H1 (cell line): Measurements from ENCODE around the gene SV2A. TPM values are rescaled to one million over a fixed set of nuclear protein-coding genes. Genes with fewer than 3 reads are reported as not detected.

ENCODE experiments used
- EGR1 ChIP-seq: IDR thresholded peaks from 2 replicates; pipeline ENCODE4 v1.6.1; 2011; ENCODE audit warnings: low read depth, low read length, borderline replicate concordance
- EP300 ChIP-seq, 2 experiments: IDR thresholded peaks; 1 replicate in 1 of 2; 2 replicates in 1 of 2; pipeline ENCODE4 v1.6.1; 2011 to 2012; ENCODE audit warnings: low read depth in 2 of 2, low read length in 2 of 2, mild to moderate bottlenecking in 2 of 2, borderline replicate concordance in 1 of 2, inconsistent platforms in 1 of 2, moderate library complexity in 1 of 2
- HDAC2 ChIP-seq, 2 experiments: fragments of 300-600 bp in 1 of 2; sonication (generic) in 1 of 2; IDR thresholded peaks; 2 replicates each; pipeline ENCODE4 v1.6.1; 2011 to 2012; ENCODE audit warnings: low read depth in 2 of 2, low read length in 2 of 2, mild to moderate bottlenecking in 2 of 2, moderate library complexity in 2 of 2, borderline replicate concordance in 1 of 2, inconsistent platforms in 1 of 2
- JUND ChIP-seq: IDR thresholded peaks from 2 replicates; pipeline ENCODE4 v1.6.1; 2011; ENCODE audit warnings: mild to moderate bottlenecking, improper control_type of control experiment, low read length
- SIX5 ChIP-seq: IDR thresholded peaks from 2 replicates; pipeline ENCODE4 v1.6.1; 2011; ENCODE audit warnings: mild to moderate bottlenecking, low read depth, low read length
- SP1 ChIP-seq: IDR thresholded peaks from 2 replicates; pipeline ENCODE4 v1.6.1; 2011; ENCODE audit warnings: low read depth, low read length
- TBP ChIP-seq: IDR thresholded peaks from 2 replicates; pipeline ENCODE4 v1.6.1; 2011; ENCODE audit warnings: low read depth, low read length, improper control_type of control experiment
- polyA plus RNA-seq, 7 experiments: library from polyadenylated mRNA; depleted of rRNA in 3 of 7; stranded (reverse) in 5 of 7; unstranded in 2 of 7; fragments of >200 nt in 5 of 7; fragments of 200-250 nt in 2 of 7; gene quantifications; 1 replicate in 5 of 7; 2 replicates in 1 of 7; 4 replicates in 1 of 7; pipeline versions ENCODE4 v1.2.1 to v1.2.3, GENCODE V29; 2011 to 2013; ENCODE audit warnings: missing spikeins in 2 of 7, mixed read lengths in 2 of 7
- total RNA-seq: library from RNA; stranded (reverse); fragmentation: NEBNext Ultra II Directional; extraction: Animal tissue kit (Norgen Biotek cat#: 25700); gene quantifications from 2 replicates; pipeline ENCODE4 v1.2.1, GENCODE V29; 2021
- TF ChIP-seq, protein P1 (sequence below): fragments of 300-600 bp; sonication (generic); IDR thresholded peaks from 2 replicates; pipeline ENCODE4 v1.7.1; 2012; ENCODE audit warnings: low read length, moderate library complexity, mild to moderate bottlenecking, inconsistent platforms; ENCODE audit not compliant: insufficient replicate concordance
- TF ChIP-seq, protein P2 (sequence below): IDR thresholded peaks from 2 replicates; pipeline ENCODE4 v1.6.1; 2012; ENCODE audit warnings: low read length, inconsistent platforms

The SV2A gene
- total and polyA plus RNA-seq, 2 of the 8 experiments (the other 6 are each of a cell fraction or from before 2014, with no cell fraction given): 41.8 to 51.8 TPM

DNA sequence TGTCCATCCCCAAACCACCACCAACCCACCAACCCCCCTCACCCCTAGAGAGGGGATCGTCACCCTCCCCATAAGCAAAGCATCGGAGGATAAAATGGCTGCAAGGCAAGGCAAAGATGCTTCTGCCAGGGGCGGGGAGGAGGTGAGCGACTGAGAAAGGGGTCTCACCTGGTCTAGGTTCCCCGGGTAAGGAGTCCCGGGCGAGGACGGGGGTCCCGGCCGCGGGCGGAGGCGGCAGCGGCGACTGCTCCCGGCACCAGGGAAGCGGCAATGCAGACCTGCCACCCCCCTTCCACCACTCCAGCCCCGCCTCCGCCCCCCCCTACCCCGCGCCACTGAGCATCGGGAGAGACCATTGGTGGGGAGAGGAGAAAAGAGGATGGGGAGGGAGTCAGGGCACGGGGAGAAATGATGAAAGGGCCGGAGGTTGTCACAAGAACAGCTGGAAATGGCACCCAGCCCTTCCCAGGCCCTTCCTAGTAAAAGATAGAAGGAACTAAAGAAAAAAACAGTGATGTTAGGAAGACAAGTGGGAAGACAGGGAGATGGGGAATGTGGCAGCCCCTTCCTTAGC is at the start of gene SV2A (continued):
- TF ChIP-seq, protein P1, sequence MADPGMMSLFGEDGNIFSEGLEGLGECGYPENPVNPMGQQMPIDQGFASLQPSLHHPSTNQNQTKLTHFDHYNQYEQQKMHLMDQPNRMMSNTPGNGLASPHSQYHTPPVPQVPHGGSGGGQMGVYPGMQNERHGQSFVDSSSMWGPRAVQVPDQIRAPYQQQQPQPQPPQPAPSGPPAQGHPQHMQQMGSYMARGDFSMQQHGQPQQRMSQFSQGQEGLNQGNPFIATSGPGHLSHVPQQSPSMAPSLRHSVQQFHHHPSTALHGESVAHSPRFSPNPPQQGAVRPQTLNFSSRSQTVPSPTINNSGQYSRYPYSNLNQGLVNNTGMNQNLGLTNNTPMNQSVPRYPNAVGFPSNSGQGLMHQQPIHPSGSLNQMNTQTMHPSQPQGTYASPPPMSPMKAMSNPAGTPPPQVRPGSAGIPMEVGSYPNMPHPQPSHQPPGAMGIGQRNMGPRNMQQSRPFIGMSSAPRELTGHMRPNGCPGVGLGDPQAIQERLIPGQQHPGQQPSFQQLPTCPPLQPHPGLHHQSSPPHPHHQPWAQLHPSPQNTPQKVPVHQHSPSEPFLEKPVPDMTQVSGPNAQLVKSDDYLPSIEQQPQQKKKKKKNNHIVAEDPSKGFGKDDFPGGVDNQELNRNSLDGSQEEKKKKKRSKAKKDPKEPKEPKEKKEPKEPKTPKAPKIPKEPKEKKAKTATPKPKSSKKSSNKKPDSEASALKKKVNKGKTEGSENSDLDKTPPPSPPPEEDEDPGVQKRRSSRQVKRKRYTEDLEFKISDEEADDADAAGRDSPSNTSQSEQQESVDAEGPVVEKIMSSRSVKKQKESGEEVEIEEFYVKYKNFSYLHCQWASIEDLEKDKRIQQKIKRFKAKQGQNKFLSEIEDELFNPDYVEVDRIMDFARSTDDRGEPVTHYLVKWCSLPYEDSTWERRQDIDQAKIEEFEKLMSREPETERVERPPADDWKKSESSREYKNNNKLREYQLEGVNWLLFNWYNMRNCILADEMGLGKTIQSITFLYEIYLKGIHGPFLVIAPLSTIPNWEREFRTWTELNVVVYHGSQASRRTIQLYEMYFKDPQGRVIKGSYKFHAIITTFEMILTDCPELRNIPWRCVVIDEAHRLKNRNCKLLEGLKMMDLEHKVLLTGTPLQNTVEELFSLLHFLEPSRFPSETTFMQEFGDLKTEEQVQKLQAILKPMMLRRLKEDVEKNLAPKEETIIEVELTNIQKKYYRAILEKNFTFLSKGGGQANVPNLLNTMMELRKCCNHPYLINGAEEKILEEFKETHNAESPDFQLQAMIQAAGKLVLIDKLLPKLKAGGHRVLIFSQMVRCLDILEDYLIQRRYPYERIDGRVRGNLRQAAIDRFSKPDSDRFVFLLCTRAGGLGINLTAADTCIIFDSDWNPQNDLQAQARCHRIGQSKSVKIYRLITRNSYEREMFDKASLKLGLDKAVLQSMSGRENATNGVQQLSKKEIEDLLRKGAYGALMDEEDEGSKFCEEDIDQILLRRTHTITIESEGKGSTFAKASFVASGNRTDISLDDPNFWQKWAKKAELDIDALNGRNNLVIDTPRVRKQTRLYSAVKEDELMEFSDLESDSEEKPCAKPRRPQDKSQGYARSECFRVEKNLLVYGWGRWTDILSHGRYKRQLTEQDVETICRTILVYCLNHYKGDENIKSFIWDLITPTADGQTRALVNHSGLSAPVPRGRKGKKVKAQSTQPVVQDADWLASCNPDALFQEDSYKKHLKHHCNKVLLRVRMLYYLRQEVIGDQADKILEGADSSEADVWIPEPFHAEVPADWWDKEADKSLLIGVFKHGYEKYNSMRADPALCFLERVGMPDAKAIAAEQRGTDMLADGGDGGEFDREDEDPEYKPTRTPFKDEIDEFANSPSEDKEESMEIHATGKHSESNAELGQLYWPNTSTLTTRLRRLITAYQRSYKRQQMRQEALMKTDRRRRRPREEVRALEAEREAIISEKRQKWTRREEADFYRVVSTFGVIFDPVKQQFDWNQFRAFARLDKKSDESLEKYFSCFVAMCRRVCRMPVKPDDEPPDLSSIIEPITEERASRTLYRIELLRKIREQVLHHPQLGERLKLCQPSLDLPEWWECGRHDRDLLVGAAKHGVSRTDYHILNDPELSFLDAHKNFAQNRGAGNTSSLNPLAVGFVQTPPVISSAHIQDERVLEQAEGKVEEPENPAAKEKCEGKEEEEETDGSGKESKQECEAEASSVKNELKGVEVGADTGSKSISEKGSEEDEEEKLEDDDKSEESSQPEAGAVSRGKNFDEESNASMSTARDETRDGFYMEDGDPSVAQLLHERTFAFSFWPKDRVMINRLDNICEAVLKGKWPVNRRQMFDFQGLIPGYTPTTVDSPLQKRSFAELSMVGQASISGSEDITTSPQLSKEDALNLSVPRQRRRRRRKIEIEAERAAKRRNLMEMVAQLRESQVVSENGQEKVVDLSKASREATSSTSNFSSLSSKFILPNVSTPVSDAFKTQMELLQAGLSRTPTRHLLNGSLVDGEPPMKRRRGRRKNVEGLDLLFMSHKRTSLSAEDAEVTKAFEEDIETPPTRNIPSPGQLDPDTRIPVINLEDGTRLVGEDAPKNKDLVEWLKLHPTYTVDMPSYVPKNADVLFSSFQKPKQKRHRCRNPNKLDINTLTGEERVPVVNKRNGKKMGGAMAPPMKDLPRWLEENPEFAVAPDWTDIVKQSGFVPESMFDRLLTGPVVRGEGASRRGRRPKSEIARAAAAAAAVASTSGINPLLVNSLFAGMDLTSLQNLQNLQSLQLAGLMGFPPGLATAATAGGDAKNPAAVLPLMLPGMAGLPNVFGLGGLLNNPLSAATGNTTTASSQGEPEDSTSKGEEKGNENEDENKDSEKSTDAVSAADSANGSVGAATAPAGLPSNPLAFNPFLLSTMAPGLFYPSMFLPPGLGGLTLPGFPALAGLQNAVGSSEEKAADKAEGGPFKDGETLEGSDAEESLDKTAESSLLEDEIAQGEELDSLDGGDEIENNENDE: no peak
- TF ChIP-seq HDAC2 (IDR thresholded peaks at IDR 0.05; ENCODE audit: borderline replicate concordance in 1 of 2, low read depth in 2 of 2, low read length in 2 of 2): no peak
- peak; percentile 79 for TF ChIP-seq TBP
- 0 out of 2 replicates have a peak, but pooled peaks have one; percentile 31 for TF ChIP-seq JUND
- TF ChIP-seq SP1: 0 out of 2 replicates have a peak, but pooled peaks have one; percentile 39
- TF ChIP-seq, protein P2, sequence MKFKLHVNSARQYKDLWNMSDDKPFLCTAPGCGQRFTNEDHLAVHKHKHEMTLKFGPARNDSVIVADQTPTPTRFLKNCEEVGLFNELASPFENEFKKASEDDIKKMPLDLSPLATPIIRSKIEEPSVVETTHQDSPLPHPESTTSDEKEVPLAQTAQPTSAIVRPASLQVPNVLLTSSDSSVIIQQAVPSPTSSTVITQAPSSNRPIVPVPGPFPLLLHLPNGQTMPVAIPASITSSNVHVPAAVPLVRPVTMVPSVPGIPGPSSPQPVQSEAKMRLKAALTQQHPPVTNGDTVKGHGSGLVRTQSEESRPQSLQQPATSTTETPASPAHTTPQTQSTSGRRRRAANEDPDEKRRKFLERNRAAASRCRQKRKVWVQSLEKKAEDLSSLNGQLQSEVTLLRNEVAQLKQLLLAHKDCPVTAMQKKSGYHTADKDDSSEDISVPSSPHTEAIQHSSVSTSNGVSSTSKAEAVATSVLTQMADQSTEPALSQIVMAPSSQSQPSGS: no peak
- TF ChIP-seq EGR1: no peak
- TF ChIP-seq SIX5: no peak
- TF ChIP-seq EP300 (IDR thresholded peaks at IDR 0.05; ENCODE audit: borderline replicate concordance in 1 of 2, low read depth in 2 of 2, low read length in 2 of 2): peak in 1 of 2 experiments; percentile 59; a peak in 1 of 3 replicates
